GM21528 (cell line): Measurements from ENCODE around the gene RTN1.
"Not testable (repeated sequence)": the region's sequence is repeated elsewhere in the genome, so short reads cannot be mapped to it uniquely, and the experiment has no call there.

ENCODE experiments used
- ATAC-seq: cut with Tn5 transposase; IDR thresholded peaks from one replicate; pipeline ENCODE4 v1.9.1; 2021; ENCODE audit warnings: mild to moderate bottlenecking, moderate library complexity; ENCODE audit not compliant: unreplicated experiment, low FRiP score

RTN1 gene

GRCh38 chr14:59707778-59708561 lies 162.6 kb downstream of the RTN1 start:
- ATAC-seq = no peak

DNA sequence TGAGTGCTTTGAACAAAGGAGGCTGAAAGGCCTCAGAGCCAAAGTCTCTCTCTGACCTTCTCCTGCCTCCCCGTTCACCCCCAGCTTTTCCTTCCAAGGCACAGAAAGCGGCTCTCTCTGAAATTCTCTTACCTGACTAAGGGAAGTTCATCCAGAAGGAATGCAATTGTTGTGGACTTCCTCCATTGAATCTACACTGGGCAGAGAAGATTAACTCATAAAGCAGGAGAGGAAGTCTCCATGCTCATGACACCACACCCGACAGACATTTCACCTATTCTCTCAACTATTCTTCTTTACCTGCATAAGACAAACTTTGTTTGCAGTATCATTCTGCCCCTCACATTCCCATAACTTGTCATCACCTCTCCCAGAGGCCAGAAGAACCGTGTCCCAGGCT lies 164.7 kb downstream of the RTN1 start:
- no peak for ATAC-seq

- ATAC-seq = no peak
These were observed 165.3 kb downstream of the RTN1 start for GRCh38 chr14:59705245-59705644.

GRCh38 chr14:59704054-59704645 lies 166.4 kb downstream of the RTN1 start:
- ATAC-seq = no peak

DNA sequence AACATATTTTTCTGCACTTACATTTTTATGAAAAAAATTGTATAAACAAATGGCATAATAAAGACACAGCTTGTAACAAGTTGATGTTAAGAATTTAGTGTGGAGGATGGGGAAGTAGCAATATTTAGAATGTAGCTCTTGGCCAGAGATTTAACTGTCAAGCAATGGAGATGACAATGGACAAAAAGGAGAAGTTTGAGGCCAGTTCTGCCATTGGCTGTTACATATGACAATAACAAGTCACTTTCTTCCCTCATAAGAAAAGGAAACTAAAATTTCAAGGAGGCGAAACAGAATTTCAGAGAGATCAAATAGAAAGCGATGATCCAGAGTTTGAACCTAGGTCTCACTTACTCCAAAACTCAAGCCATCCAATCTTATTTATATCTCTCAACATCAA lies 171.1 kb downstream of the RTN1 start:
- no peak for ATAC-seq

DNA sequence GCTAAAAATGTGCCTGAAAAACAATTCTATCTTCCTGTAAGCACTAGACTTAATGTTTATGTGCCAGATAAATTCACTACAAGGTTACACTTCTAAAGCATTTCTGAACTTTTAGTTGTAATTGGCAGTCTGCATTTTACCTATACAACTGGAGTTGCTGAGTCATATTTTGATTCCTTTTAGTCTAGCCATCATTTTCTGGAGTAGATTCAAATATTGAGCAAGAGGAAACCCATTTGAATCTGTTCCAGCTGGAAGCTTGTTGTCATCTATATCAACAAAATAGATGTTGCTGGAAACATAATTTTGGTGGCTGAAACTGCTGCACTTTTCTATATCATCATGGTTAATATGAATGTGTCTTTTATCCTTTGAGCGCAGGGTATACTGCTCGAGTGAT lies 171.8 kb downstream of the RTN1 start:
- ATAC-seq = no peak

DNA sequence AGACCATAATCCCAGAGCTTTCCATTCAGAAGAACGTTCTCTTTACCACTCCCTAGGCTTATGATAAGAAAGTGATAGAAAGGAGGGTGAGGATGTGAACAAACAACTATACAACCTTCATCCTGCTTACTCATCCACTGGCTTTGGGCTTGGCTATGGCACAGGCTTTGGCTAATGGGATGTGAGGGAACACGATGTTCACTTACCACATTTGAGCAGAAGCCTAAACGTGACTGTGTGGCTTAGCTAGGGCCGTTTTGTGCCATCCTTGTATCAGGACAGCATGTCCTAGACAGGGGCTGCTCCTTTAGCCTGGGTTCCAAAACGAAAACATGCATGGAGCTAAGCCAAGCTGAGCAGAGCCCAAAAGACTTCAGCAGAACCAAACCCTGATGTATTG lies 175.4 kb downstream of the RTN1 start:
- ATAC-seq = no peak

- no peak for ATAC-seq
These were observed 179.3 kb downstream of the RTN1 start for GRCh38 chr14:59691266-59691665.

- no peak for ATAC-seq
These were observed 180.2 kb downstream of the RTN1 start for GRCh38 chr14:59690426-59690825.

DNA sequence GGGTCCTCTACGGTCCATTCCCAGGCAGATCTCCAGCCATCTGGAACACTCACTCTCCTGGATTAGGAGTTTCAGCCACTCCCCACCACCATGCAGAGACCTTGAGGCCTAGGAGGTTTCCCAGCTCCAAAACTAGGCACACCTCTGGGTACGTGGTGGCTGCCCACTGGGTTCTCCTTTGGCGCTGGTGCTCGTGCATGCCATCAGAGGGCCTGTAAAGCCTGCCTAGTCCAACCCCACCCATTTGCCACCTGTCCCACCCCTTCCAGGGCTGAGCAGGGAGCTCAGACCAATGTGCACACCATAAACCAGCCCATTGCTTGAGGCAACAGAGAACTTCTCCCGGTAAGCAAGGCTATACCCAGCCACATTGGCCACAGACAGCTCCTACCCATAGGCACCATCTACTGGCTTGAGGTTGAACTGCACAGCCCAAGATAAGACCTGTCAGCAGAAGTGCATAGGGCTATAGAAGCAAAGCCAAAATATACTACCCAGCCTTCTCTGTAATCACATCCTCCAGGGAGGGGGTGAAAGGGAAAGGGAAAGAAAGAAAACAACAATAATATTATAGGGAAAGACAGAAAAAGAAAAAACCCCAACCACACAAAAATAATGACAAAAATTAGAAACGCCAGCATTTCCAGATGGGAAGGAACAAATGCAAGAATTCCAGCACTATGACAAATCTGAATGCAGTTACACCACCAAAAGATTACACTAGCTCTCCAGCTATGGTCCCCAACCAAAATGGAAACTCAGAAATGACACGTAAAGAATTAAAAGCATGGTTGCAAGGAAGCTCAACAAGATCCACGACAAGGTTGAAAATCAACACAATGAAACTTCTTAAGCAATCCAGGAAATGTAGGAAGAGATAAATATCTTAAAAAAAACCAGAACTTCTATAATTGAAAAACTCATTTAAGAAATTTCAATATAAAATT lies 182.1 kb downstream of the RTN1 start:
- peak; percentile 97 for ATAC-seq

- no peak for ATAC-seq
These were observed 182.9 kb downstream of the RTN1 start for GRCh38 chr14:59687663-59688062.

DNA sequence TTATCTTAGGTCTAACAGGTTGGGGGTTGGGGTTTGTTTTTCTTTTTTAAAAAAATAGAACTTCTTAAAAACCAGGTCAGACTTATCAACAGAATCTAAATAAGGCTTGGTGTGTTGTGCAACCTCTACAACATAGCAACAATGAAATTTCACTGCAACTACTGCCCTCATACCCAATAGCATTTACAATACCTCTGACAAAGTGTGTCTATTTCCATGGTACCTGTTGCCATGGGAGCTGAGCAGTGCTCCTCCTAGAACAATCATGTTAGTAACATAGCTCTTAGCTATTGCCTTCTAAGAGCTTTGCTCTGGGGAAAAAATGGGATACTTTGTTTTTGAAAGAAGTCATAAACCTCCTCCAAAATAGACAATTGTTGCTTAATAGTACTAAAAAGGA lies 190.7 kb downstream of the RTN1 start:
- no peak for ATAC-seq

DNA sequence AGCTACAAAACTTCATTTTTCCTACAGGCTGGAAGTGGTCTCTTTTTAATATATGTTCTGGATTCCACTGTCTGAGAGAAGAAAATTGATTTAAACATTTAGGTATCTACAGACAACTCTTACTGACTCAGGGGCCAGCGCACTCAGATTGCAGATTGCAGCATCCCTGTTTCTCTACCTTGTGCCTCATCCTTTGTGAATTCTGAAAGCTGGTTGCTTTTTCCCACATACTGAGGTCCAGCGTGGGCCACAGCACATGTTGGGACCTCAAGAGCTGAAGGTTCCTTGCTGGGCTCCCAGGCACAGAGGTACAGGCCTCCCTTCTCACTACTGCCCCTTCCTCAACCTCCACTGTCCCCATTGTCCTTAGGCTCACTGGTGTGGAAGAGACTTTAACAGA lies 192.2 kb downstream of the RTN1 start:
- no peak for ATAC-seq

DNA sequence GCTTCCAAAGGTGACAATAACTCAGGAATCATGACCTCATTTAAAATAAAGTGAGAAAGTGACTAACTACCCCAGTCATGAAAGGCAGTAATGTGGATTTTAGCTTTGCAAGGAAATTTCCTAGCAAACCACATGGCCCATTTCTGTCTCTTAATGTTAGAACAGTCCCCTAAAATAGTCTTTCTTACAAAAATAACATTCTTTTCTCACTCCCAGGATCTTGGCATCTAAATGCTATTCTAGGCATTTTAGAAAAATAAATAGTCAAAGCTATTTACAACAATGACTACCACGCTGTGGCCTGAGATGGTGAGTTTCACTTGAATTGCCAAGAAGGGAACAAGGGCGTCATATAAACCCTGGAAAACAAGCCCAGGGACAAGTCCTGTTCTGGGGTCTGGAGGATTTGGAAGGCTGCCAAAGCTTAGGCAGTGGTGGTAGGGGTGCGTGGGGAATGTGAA lies 192.8 kb downstream of the RTN1 start:
- ATAC-seq = no peak

- no peak for ATAC-seq
These were observed 195.2 kb downstream of the RTN1 start for GRCh38 chr14:59675394-59675793.

GRCh38 chr14:59664741-59665140 lies 205.8 kb downstream of the RTN1 start:
- no peak for ATAC-seq

GRCh38 chr14:59657769-59658168 lies 212.8 kb downstream of the RTN1 start:
- no peak for ATAC-seq

DNA sequence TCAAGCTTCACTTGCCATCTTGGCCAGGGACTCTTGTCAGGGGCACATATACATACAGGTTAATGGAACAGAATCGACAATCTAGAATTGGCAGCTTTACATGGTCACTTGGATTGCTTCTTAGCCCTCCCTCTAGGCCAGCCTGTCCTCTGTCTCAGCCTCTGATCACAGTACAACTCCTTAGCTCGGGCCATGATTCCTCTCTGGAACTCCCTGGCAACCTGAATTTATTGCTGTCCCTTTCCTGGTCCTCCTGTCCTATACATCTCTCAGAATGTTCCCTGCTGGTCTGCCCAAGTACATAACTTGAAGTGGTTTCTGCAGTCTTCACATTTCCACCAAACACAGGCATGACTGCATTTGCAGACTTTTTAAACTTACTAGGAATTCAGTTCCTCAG lies 214.1 kb downstream of the RTN1 start:
- ATAC-seq = no peak

- not testable (repeated sequence) for ATAC-seq
These were observed 216.4 kb downstream of the RTN1 start for GRCh38 chr14:59654131-59654530.

- ATAC-seq = not testable (repeated sequence)
These were observed 223.7 kb downstream of the RTN1 start for GRCh38 chr14:59646832-59647231.

DNA sequence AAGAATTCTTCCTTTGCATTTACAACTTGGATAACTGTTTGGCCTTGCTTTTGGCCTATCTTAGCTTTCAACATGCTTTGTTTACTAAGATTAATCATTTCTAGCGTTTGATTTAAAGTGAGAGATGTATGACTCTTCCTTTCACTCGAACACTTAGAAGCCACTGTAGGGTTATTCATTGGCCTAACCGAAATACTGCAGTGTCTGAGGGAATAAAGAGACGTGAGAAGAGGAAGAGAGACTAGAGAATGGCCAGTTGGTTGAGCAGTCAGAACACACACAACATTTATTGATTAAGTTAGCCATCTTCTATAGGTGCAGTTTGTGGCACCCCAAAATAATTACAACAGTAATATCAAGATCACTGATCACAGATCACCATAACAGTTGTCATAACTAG lies 231.7 kb downstream of the RTN1 start:
- no peak for ATAC-seq
